ENCODE data around the gene PSMD1. TPM values are rescaled to one million over a fixed set of nuclear protein-coding genes. Genes with fewer than 3 reads are reported as not detected.

Gene PSMD1
- total RNA-seq, 1 experiment from 2014 or later, result 133 TPM

DNA sequence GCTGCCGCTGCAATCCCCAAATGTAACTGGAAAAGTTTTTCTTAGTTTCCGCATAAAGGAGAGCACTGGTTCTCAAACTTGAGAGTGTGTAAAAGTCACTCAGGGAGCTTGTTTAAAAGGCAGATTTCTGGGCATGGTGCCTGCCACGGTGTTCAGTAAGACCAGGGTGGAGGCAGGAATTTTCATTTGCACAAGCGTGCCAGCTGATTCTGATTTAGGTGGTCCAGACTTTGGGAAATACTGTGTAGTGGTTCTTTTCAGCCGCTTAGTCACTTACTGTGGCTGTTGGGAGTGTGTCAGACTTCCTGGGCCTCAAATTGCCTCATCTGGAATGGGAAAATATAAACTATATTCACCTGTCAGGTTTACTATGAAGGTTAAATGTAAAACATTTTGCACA lies 142.6 kb downstream of the PSMD1 start (continued):
- TF ChIP-seq REST (IDR thresholded peaks at IDR 0.05; ENCODE audit: low read depth) (no peak), SIN3A (IDR thresholded peaks at IDR 0.05; ENCODE audit: low read depth) (no peak)

GRCh38 chr2:231200805-231201474 lies 144.3 kb downstream of the PSMD1 start:
- peaks cover 4 to 16% of the 10 kb centered on the region in 2 experiments; a peak in 2 of 4 replicates for H3K4me1 ChIP-seq (ENCODE audit: control insufficient read depth in 1 of 2, insufficient read depth in 2 of 2, low read length in 2 of 2)
- TF ChIP-seq TCF7L2 (IDR thresholded peaks at IDR 0.05; ENCODE audit: borderline replicate concordance, extremely low read depth, insufficient read depth, insufficient read length), result no peak
- TF ChIP-seq CTCF (IDR thresholded peaks at IDR 0.05 in 2 of 3, conservative IDR thresholded peaks at IDR 0.05 in 1 of 3; ENCODE audit: borderline replicate concordance in 1 of 3, insufficient read depth in 1 of 3, low read depth in 2 of 3, low read length in 2 of 3), result no peak
- no peak for TF ChIP-seq SIN3A (IDR thresholded peaks at IDR 0.05; ENCODE audit: low read depth)
- TF ChIP-seq, protein P1, sequence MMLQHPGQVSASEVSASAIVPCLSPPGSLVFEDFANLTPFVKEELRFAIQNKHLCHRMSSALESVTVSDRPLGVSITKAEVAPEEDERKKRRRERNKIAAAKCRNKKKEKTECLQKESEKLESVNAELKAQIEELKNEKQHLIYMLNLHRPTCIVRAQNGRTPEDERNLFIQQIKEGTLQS (IDR thresholded peaks at IDR 0.05), result no peak
- TF ChIP-seq, protein P2, sequence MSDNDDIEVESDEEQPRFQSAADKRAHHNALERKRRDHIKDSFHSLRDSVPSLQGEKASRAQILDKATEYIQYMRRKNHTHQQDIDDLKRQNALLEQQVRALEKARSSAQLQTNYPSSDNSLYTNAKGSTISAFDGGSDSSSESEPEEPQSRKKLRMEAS (IDR thresholded peaks at IDR 0.05), result no peak
- no peak for TF ChIP-seq CEBPB (IDR thresholded peaks at IDR 0.05; ENCODE audit: low read depth)
- TF ChIP-seq SRF (IDR thresholded peaks at IDR 0.05; ENCODE audit: low read depth), result no peak
- H3K27me3 ChIP-seq (ENCODE audit: insufficient read depth, low read length), result no peaks in the 10 kb centered on the region
- no peak overlapping the region for H3K4me3 ChIP-seq (replicated peaks in 1 of 2; ENCODE audit: low read depth in 1 of 2, low read length in 2 of 2)
- ATAC-seq (no peak), DNase-seq (ENCODE audit: low read depth, low spot score) (no peak)
- no peak overlapping the region for H2AFZ ChIP-seq (ENCODE audit: low read depth, low read length, poor library complexity, severe bottlenecking)
- H3K9me3 ChIP-seq (ENCODE audit: control insufficient read depth in 1 of 2, insufficient read depth in 1 of 2, low read depth in 1 of 2, low read length in 2 of 2), result no peaks in the 10 kb centered on the region
- intact Hi-C loops (cut with micrococcal nuclease), result no loop called here
- no peaks in the 10 kb centered on the region for H3K36me3 ChIP-seq (ENCODE audit: control insufficient read depth in 1 of 2, insufficient read depth in 2 of 2, low read length in 2 of 2)
- no peaks in the 10 kb centered on the region for H4K20me1 ChIP-seq (ENCODE audit: insufficient read depth)
- POLR2A ChIA-PET, result no interaction called here
- H3K4me2 ChIP-seq (ENCODE audit: low read length), result no peak overlapping the region
- H3K9me2 ChIP-seq (ENCODE audit: insufficient read depth), result no peaks in the 10 kb centered on the region
- H3K79me2 ChIP-seq (ENCODE audit: insufficient read depth, low read length), result no peaks in the 10 kb centered on the region
- H3K27ac ChIP-seq (ENCODE audit: low read depth, low read length), result no peak overlapping the region
- H3K9ac ChIP-seq (ENCODE audit: low read length), result no peak overlapping the region
- RAD21 ChIA-PET (ENCODE audit: low non-redundant PET in 1 of 2, low total read pairs in 2 of 2, uncharacterized antibody in 2 of 2, unreplicated experiment in 2 of 2), result no interaction called here
- CTCF ChIA-PET, result interaction anchor here (0.8 kb wide), 1 partner anchor 251 kb away, joined by 3 read pairs; no protein-coding TSS in a partner anchor
- no TSS peak for BruUV-seq (replicated peaks)
